SJCRH30 (cell line): Measurements from ENCODE around the gene PAPLN. TPM values are rescaled to one million over a fixed set of nuclear protein-coding genes. Genes with fewer than 3 reads are reported as not detected.
A peak's percentile ranks its signal among the peaks of the same experiment; 100 is the strongest.

Experiments
- DNase-seq, 2 experiments: peaks; one replicate each; pipeline ENCODE4 v3.0.0-alpha.2; 2015 to 2020
- H3K27ac ChIP-seq: fragments of 250-450 bp; sonication (Bioruptor Pico); 2 replicates; pipeline ENCODE4 v1.5.1; 2020; ENCODE audit warnings: mild to moderate bottlenecking, moderate library complexity
- H3K27me3 ChIP-seq: fragments of 250-450 bp; sonication (Bioruptor Pico); 2 replicates; pipeline ENCODE4 v1.5.1; 2020; ENCODE audit warnings: mild to moderate bottlenecking, moderate library complexity
- H3K36me3 ChIP-seq: fragments of 250-450 bp; sonication (Bioruptor Pico); 2 replicates; pipeline ENCODE4 v1.5.1; 2020; ENCODE audit warnings: mild to moderate bottlenecking, moderate library complexity
- H3K4me1 ChIP-seq: fragments of 250-450 bp; sonication (Bioruptor Pico); 2 replicates; pipeline ENCODE4 v1.5.1; 2020; ENCODE audit warnings: mild to moderate bottlenecking, moderate library complexity
- H3K4me3 ChIP-seq: fragments of 250-450 bp; sonication (Bioruptor Pico); 2 replicates; pipeline ENCODE4 v1.5.1; 2020; ENCODE audit warnings: mild to moderate bottlenecking, moderate library complexity
- H3K9me3 ChIP-seq: fragments of 250-450 bp; sonication (Bioruptor Pico); replicated peaks from 2 replicates; pipeline ENCODE4 v1.5.1; 2020; ENCODE audit warnings: mild to moderate bottlenecking, moderate library complexity
- total RNA-seq: library from RNA; depleted of rRNA; stranded (reverse); fragments of >200 nt; shearing (Covaris generic); gene quantifications from 2 replicates; pipeline ENCODE4 v1.2.3, GENCODE V29; 2014

The PAPLN gene
- total RNA-seq, 1 experiment from 2014 or later: not detected

- no peak overlapping the region for H3K27ac ChIP-seq
- DNase-seq: no peak
- H3K9me3 ChIP-seq: no peaks in the 10 kb centered on the region
- peaks cover 12% of the 10 kb centered on the region for H3K4me1 ChIP-seq
- H3K4me3 ChIP-seq: no peak overlapping the region
- peaks cover 7% of the 10 kb centered on the region; the same call in 1 of the 2 replicates for H3K27me3 ChIP-seq
- H3K36me3 ChIP-seq: no peaks in the 10 kb centered on the region
Observed at GRCh38 chr14:73236752-73237218, 521 bp upstream of the PAPLN start.

DNA sequence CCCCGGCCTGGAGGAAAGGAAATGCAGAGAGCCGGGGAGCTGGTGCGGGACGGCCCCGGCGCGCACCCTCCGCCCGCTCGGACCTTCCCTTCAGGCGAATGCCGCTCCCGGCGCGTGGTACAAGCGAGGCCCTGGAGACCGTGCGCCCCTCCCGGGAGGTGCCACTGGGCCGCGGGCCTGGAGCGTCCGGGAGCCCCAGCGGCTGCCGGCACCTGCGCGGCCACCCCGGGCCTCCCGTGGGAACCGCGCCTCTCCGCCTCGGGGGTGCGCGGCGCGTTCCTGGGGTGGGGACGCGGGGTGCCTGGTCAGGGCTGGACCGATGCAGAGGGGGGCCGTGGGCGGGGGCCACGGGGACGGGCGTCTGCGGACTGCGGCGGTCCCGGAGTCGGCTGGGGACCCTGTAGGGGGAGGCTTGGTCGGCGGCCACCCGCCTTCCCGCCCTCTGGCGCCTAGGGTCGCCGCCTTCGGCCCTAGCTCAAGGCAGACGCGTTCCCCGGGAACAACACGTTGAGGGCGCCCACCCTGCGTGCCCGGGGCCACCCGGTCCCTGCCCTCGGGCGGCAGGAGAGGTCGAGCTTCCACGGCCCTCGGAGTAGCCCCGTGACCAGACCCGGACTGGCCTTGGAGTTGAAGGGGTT lies 599 bp downstream of the PAPLN start:
- Histone ChIP-seq H3K27ac (no peak overlapping the region), H3K4me1 (peaks cover 15% of the 10 kb centered on the region), H3K4me3 (no peak overlapping the region), H3K9me3 (no peaks in the 10 kb centered on the region), H3K36me3 (no peaks in the 10 kb centered on the region), H3K27me3 (peaks cover 7% of the 10 kb centered on the region; the same call in 1 of the 2 replicates)
- no peak for DNase-seq

GRCh38 chr14:73238424-73238852 lies 1.1 kb downstream of the PAPLN start:
- Histone ChIP-seq H3K27me3 (peaks cover 7% of the 10 kb centered on the region; the same call in 1 of the 2 replicates), H3K4me3 (no peak overlapping the region), H3K27ac (no peak overlapping the region), H3K36me3 (no peaks in the 10 kb centered on the region), H3K9me3 (no peaks in the 10 kb centered on the region), H3K4me1 (peaks cover 15% of the 10 kb centered on the region)
- peak; percentile 35 to 46 for DNase-seq

DNA sequence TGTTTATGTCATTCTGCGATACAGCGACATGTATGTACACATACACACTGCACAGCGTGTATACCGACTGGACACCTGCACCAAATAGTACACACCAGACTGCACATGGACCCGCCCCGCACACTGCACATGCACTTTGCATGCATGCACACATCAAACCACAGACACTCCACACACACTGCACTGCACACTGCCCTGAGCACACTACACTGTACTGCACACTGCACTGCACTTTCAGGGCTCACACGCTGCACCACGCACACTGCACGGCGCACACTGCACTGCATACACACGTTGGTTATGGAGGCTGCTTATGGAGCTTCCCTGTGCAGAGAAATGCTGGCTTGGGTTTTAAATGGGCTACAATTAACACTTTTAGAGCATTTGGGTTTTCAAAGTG lies 1.6 kb downstream of the PAPLN start:
- H3K27ac ChIP-seq: no peak overlapping the region
- no peak overlapping the region for H3K4me3 ChIP-seq
- no peak for DNase-seq
- peaks cover 15% of the 10 kb centered on the region for H3K4me1 ChIP-seq
- H3K36me3 ChIP-seq: no peaks in the 10 kb centered on the region
- H3K27me3 ChIP-seq: peaks cover 7% of the 10 kb centered on the region; the same call in 1 of the 2 replicates
- no peaks in the 10 kb centered on the region for H3K9me3 ChIP-seq

GRCh38 chr14:73239393-73240241 lies 2.3 kb downstream of the PAPLN start:
- peak in 1 of 2 experiments; percentile 27 for DNase-seq
- Histone ChIP-seq H3K27ac (no peak overlapping the region), H3K4me1 (peaks cover 15% of the 10 kb centered on the region), H3K27me3 (peaks cover 7% of the 10 kb centered on the region; the same call in 1 of the 2 replicates), H3K4me3 (peak overlapping the region; percentile 9; the same call in 1 of the 2 replicates), H3K9me3 (no peaks in the 10 kb centered on the region), H3K36me3 (no peaks in the 10 kb centered on the region)

DNA sequence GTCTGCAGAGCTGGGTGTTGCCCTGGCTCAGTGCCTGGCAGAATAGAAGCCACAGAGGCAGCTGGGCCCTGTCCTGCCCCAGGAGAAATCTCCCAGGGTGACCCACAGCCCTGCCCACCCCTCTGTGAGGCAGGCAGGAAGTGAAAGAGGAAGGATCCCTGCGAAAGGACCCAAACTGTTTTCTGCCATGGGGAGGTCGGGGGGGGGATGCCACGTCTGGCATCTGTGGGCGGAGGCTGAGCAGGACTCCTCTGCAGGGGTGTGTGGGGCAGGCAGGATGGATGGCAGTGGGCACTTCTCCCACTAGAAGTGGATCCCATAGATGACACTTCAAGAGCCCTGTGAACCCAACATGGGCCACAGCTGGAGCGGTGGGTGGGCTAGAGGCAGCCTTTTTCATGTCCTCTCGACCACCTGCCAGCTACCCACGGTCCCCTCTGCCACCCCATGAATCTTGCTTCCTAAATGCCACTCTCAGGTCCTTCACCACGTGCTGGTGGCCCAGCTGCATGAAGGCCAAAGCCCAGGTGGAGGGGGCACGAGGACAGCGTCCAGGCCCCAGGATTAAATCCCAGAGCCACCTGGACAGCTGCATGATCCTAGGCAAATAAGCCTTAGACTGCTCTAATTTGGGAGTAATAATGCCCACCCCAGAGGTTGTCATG lies 3.6 kb downstream of the PAPLN start:
- no peak overlapping the region for H3K27ac ChIP-seq
- DNase-seq: no peak
- H3K9me3 ChIP-seq: no peaks in the 10 kb centered on the region
- H3K4me3 ChIP-seq: no peak overlapping the region
- peaks cover 7% of the 10 kb centered on the region; the same call in 1 of the 2 replicates for H3K27me3 ChIP-seq
- H3K36me3 ChIP-seq: no peaks in the 10 kb centered on the region
- H3K4me1 ChIP-seq: peaks cover 12% of the 10 kb centered on the region

DNA sequence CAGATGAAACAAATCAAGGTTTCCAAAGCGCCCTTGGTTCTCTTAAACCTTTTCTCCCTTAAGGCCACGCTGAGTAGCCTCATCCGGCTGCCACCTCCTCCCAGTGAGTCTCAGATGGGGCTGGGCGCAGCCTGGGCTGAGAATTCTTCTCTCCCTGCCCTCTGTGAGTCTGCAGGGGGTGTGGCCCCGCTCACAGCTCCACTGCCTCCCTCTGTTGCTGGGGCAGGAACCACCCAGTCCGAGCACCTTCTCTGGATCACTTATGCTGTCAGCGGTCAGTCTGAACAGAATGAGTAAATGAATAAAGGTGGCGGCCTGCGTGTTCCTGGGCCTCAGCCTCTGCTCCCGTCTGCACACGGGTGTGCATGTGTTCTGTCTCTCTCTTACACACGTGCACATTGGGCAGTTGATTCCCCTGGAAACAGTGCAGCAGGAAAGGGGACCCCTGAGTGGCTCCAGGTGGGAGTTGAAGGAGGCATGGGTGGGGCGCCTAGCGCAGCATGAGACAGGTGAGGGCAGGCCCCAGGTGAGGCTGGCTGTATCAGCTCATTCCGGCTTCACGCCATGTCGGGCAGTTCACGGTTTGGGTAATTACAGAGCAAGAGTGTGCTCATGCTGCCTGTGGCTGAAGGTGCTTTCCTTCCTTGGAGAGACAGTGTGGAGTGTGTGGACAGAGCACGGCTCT lies 4.3 kb downstream of the PAPLN start:
- no peak for DNase-seq
- Histone ChIP-seq H3K27me3 (peaks cover 7% of the 10 kb centered on the region; the same call in 1 of the 2 replicates), H3K4me1 (peaks cover 12% of the 10 kb centered on the region)

GRCh38 chr14:73242357-73242901 lies 5.1 kb downstream of the PAPLN start:
- DNase-seq: no peak
- Histone ChIP-seq H3K27ac (no peak overlapping the region), H3K36me3 (no peaks in the 10 kb centered on the region), H3K4me3 (no peak overlapping the region), H3K27me3 (peaks cover 7% of the 10 kb centered on the region; the same call in 1 of the 2 replicates), H3K9me3 (no peaks in the 10 kb centered on the region), H3K4me1 (peaks cover 12% of the 10 kb centered on the region)

More for the DNA sequence above, 4.3 kb downstream of the PAPLN start:
- H3K27ac ChIP-seq: no peak overlapping the region
- H3K36me3 ChIP-seq: no peaks in the 10 kb centered on the region
- H3K9me3 ChIP-seq: no peaks in the 10 kb centered on the region
- H3K4me3 ChIP-seq: no peak overlapping the region

DNA sequence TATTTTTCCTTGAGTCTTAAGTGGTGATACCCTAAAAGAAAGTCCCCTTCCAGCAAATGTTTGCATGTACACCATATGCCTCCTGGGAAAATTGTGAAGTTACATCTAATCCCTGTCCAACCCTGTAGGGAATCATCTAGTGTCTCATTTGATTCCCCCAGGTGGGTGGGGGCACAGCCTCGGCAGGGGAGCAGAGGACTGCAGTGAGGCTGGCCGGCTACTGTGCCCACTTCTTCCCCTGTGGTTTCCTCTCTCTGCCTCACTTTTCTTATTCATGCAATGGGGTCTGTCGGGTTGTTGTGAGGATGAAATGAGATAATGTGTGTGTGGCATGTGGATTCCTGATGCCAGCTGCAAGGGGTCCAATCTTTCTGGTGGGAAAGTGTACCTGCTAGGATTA lies 6.0 kb downstream of the PAPLN start:
- Histone ChIP-seq H3K4me3 (no peak overlapping the region), H3K9me3 (no peaks in the 10 kb centered on the region), H3K27me3 (peaks cover 7% of the 10 kb centered on the region; the same call in 1 of the 2 replicates), H3K4me1 (peaks cover 10% of the 10 kb centered on the region), H3K36me3 (no peaks in the 10 kb centered on the region), H3K27ac (no peak overlapping the region)
- DNase-seq: no peak

GRCh38 chr14:73243748-73244147 lies 6.4 kb downstream of the PAPLN start:
- DNase-seq: no peak
- H3K36me3 ChIP-seq: no peaks in the 10 kb centered on the region
- peaks cover 7% of the 10 kb centered on the region for H3K4me1 ChIP-seq
- H3K27ac ChIP-seq: no peak overlapping the region
- H3K9me3 ChIP-seq: no peaks in the 10 kb centered on the region
- no peak overlapping the region for H3K4me3 ChIP-seq
- H3K27me3 ChIP-seq: peaks cover 7% of the 10 kb centered on the region; the same call in 1 of the 2 replicates

DNA sequence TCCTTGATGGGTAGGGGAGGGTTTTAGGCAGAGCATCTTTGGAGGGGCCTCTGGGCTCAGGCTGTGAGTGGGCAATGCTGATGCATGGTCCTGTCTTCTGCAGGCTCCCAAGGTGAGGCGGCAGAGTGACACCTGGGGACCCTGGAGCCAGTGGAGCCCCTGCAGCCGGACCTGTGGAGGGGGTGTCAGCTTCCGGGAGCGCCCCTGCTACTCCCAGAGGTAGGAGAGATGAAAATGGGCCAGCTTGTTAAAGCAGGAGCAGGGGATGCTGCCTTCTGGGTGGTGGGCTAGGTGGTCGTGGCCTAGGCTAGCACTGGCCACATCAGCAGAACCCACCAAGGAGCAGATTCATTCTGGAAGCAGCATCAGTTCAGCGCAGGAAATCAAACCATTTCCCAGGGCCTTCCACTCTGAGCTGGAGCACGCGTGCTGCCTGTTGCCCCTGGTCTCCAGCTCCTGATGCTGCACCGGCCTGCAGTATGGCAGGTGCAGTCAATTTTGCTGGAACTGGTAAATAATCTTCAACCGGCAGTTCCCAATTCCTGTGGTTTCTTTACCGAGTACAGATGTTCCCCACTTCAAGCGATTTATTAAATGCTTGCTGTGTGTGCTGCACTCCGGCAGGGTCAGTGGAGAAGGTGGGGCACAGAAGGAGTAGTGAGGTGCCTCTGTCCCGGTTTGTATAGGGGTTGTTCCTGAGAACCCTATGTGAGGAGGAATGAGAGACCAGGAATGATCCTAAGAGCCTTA lies 7.4 kb downstream of the PAPLN start:
- DNase-seq: no peak
- Histone ChIP-seq H3K9me3 (no peaks in the 10 kb centered on the region), H3K27ac (no peak overlapping the region), H3K27me3 (peaks cover under 1% of the 10 kb centered on the region; the same call in 1 of the 2 replicates), H3K4me3 (no peak overlapping the region), H3K4me1 (0 out of 2 replicates have a peak, but pooled peaks cover 4% of the 10 kb centered on the region), H3K36me3 (no peaks in the 10 kb centered on the region)

DNA sequence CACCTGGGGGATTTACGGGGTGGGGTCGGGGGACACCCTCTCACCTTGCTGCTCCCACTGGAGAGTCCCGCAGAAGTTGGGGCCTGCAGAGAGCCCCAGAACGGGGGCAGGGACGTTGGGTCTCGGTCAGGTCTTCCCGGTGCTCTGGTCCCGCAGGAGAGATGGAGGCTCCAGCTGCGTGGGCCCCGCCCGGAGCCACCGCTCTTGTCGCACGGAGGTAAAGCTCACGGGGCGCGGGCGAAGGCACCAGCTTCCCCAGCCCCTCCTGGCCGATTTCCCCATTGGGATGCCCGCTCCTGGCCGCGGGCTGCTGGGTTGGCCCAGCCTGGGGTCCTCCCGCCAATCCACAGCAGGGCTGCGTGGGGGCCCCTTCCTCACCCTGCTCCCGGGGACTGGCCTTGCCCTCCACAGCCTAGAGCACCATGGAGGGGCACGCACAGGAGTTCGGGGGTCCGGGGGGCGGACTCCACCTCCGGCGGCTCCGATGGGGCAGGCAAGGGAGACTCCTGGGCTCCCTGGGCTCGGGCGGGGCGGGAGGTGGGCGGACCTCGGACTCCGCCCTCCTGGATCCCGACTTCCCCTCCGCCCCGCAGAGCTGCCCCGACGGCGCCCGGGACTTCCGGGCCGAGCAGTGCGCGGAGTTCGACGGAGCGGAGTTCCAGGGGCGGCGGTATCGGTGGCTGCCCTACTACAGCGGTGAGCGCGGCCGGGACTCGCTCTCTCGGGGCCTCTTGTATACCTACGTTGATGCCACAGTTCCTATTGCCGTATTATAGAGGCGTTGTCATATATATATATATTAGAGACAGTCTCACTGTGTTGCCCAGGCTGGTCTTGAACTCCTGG lies 8.4 kb downstream of the PAPLN start:
- Histone ChIP-seq H3K27ac (no peak overlapping the region), H3K4me1 (0 out of 2 replicates have a peak, but pooled peaks cover 4% of the 10 kb centered on the region), H3K4me3 (no peak overlapping the region), H3K9me3 (no peaks in the 10 kb centered on the region), H3K36me3 (no peaks in the 10 kb centered on the region), H3K27me3 (no peaks in the 10 kb centered on the region)
- no peak for DNase-seq
